HCT116 (cell line): ENCODE measurements around the gene PHF11. TPM values are rescaled to one million over a fixed set of nuclear protein-coding genes. Genes with fewer than 3 reads are reported as not detected.

Source experiments
- ATAC-seq: fragments of 200-7000 bp; cut with Tn5 transposase; 2 replicates; pipeline ENCODE4 v1.9.1; 2020; ENCODE audit warnings: mild to moderate bottlenecking, moderate library complexity
- BruUV-seq: library from RNA; stranded (reverse); fragments of 400-500 nt; replicated peaks from 2 replicates; lab custom pipeline; 2021; lab: Mats Ljungman, UMichigan
- CTCF ChIA-PET: fragments of 300-600 bp; sonication (Branson Sonifier 250); formaldehyde crosslinking; loops from one replicate; lab custom pipeline; 2021; ENCODE audit warnings: antibody characterized with exemption; lab: Charles Lee
- POLR2A ChIA-PET: fragments of 300-600, 350-600 bp; sonication (Branson Sonifier 250); formaldehyde crosslinking; loops from one replicate; lab custom pipeline; 2021; ENCODE audit warnings: antibody characterized with exemption; lab: Charles Lee
- RAD21 ChIA-PET, 2 experiments: fragments of 300-600 bp; sonication (Branson Sonifier 250); formaldehyde crosslinking; loops; one replicate each; lab custom pipeline; 2023; ENCODE audit warnings: low total read pairs in 2 of 2; ENCODE audit not compliant: uncharacterized antibody in 2 of 2, unreplicated experiment in 2 of 2, low non-redundant PET in 1 of 2; lab: Charles Lee
- DNase-seq: peaks from one replicate; pipeline ENCODE4 v3.0.0-alpha.2; 2010; ENCODE audit warnings: low read depth, low spot score
- H2AFZ ChIP-seq: fragments of 200-600 bp; shearing (Covaris generic), sonication (generic); 2 replicates; pipeline ENCODE4 v1.6.1; 2017; ENCODE audit warnings: low read depth, mixed run types, mixed read lengths, antibody characterized with exemption, low read length; ENCODE audit not compliant: poor library complexity, severe bottlenecking
- H3K27ac ChIP-seq: 2 replicates; pipeline ENCODE4 v1.5.1; 2012; ENCODE audit warnings: low read depth, low read length
- H3K27me3 ChIP-seq: fragments of 200-600 bp; sonication (generic); 2 replicates; pipeline ENCODE4 v1.6.1; 2016; ENCODE audit warnings: mixed run types, low read length, mixed read lengths; ENCODE audit not compliant: insufficient read depth
- H3K36me3 ChIP-seq, 2 experiments: fragments of 200-500 bp in 1 of 2; fragments of 200-600 bp in 1 of 2; sonication (Bioruptor generic) in 1 of 2; sonication (generic) in 1 of 2; 2 replicates each; pipeline versions ENCODE4 v1.5.1 to v1.6.1; 2014 to 2016; ENCODE audit warnings: low read length in 2 of 2, inconsistent platforms in 1 of 2, mixed read lengths in 1 of 2, mixed run types in 1 of 2; ENCODE audit not compliant: insufficient read depth in 2 of 2, control insufficient read depth in 1 of 2
- H3K4me1 ChIP-seq, 2 experiments: fragments of 200-600 bp in 1 of 2; sonication (generic) in 1 of 2; 2 replicates each; pipeline versions ENCODE4 v1.5.1 to v1.6.1; 2012 to 2017; ENCODE audit warnings: low read length in 2 of 2, inconsistent platforms in 1 of 2, mild to moderate bottlenecking in 1 of 2, mixed read lengths in 1 of 2, mixed run types in 1 of 2, moderate library complexity in 1 of 2; ENCODE audit not compliant: insufficient read depth in 2 of 2, control insufficient read depth in 1 of 2
- H3K4me2 ChIP-seq: fragments of 200-600 bp; sonication (generic); 2 replicates; pipeline ENCODE4 v1.6.1; 2017; ENCODE audit warnings: mixed run types, low read length, mixed read lengths
- H3K4me3 ChIP-seq, 2 experiments: fragments of 200-600 bp in 1 of 2; sonication (generic) in 1 of 2; replicated peaks in 1 of 2; 2 replicates each; pipeline ENCODE4 v1.5.1; 2011 to 2016; ENCODE audit warnings: low read length in 2 of 2, control low read depth in 1 of 2, low read depth in 1 of 2, mild to moderate bottlenecking in 1 of 2, mixed read lengths in 1 of 2, mixed run types in 1 of 2
- H3K79me2 ChIP-seq: fragments of 200-600 bp; sonication (generic); 2 replicates; pipeline ENCODE4 v1.6.1; 2017; ENCODE audit warnings: mild to moderate bottlenecking, mixed run types, low read length, moderate library complexity, mixed read lengths; ENCODE audit not compliant: insufficient read depth
- H3K9ac ChIP-seq: fragments of 200-600 bp; sonication (generic); 2 replicates; pipeline ENCODE4 v1.6.1; 2016; ENCODE audit warnings: low read length, mixed read lengths
- H3K9me2 ChIP-seq: fragments of 200-600 bp; sonication (generic), shearing (Covaris generic); 2 replicates; pipeline ENCODE4 v1.6.1; 2017; ENCODE audit warnings: mixed run types, mild to moderate bottlenecking, moderate library complexity; ENCODE audit not compliant: insufficient read depth
- H3K9me3 ChIP-seq, 2 experiments: fragments of 200-500 bp in 1 of 2; fragments of 200-600 bp in 1 of 2; sonication (Bioruptor generic) in 1 of 2; sonication (generic) in 1 of 2; 2 replicates each; pipeline ENCODE4 v1.6.1; 2014 to 2017; ENCODE audit warnings: low read length in 2 of 2, mixed read lengths in 2 of 2, inconsistent platforms in 1 of 2, low read depth in 1 of 2, mild to moderate bottlenecking in 1 of 2, mixed run types in 1 of 2, moderate library complexity in 1 of 2; ENCODE audit not compliant: control insufficient read depth in 1 of 2, insufficient read depth in 1 of 2
- H4K20me1 ChIP-seq: fragments of 200-600 bp; sonication (generic), shearing (Covaris generic); 2 replicates; pipeline ENCODE4 v1.6.1; 2017; ENCODE audit warnings: mixed run types, mild to moderate bottlenecking, moderate library complexity; ENCODE audit not compliant: insufficient read depth
- ATF3 ChIP-seq: IDR thresholded peaks from 2 replicates; pipeline ENCODE4 v1.6.1; 2012
- CBX3 ChIP-seq: IDR thresholded peaks from 2 replicates; pipeline ENCODE4 v1.6.1; 2012; ENCODE audit warnings: low read depth
- CEBPB ChIP-seq: IDR thresholded peaks from 2 replicates; pipeline ENCODE4 v1.6.1; 2012; ENCODE audit warnings: low read depth
- EGR1 ChIP-seq: IDR thresholded peaks from 2 replicates; pipeline ENCODE4 v1.6.1; 2012; ENCODE audit warnings: low read depth
- ELF1 ChIP-seq: IDR thresholded peaks from 2 replicates; pipeline ENCODE4 v1.6.1; 2012; ENCODE audit warnings: low read depth, borderline replicate concordance
- EZH2 ChIP-seq: fragments of 200-600 bp; sonication (generic); IDR thresholded peaks from 2 replicates; pipeline ENCODE4 v1.6.1; 2017; ENCODE audit warnings: antibody characterized with exemption, mixed run types
- EZH2phosphoT487 ChIP-seq: fragments of 200-600 bp; IDR thresholded peaks from 2 replicates; pipeline ENCODE4 v1.6.1; 2018; ENCODE audit warnings: antibody characterized with exemption, borderline replicate concordance
- FOSL1 ChIP-seq: IDR thresholded peaks from 2 replicates; pipeline ENCODE4 v1.6.1; 2012; ENCODE audit warnings: low read depth
- POLR2A ChIP-seq: IDR thresholded peaks from 2 replicates; pipeline ENCODE4 v1.7.0; 2011; ENCODE audit warnings: borderline replicate concordance; ENCODE audit not compliant: insufficient read depth, insufficient read length; ENCODE audit errors: extremely low read depth
- POLR2AphosphoS5 ChIP-seq: IDR thresholded peaks from 2 replicates; pipeline ENCODE4 v1.6.1; 2011; ENCODE audit warnings: mild to moderate bottlenecking, low read depth, low read length, moderate library complexity
- RAD21 ChIP-seq: IDR thresholded peaks from 2 replicates; pipeline ENCODE4 v1.6.1; 2012; ENCODE audit warnings: low read depth, mild to moderate bottlenecking
- SIN3A ChIP-seq: IDR thresholded peaks from 2 replicates; pipeline ENCODE4 v1.6.1; 2012; ENCODE audit warnings: low read depth
- SP1 ChIP-seq: IDR thresholded peaks from 2 replicates; pipeline ENCODE4 v1.6.1; 2012; ENCODE audit warnings: low read depth
- SRF ChIP-seq: IDR thresholded peaks from 2 replicates; pipeline ENCODE4 v1.6.1; 2012; ENCODE audit warnings: low read depth
- TCF7L2 ChIP-seq: IDR thresholded peaks from 2 replicates; pipeline ENCODE4 v1.7.0; 2011; ENCODE audit warnings: borderline replicate concordance, inconsistent platforms; ENCODE audit not compliant: insufficient read depth, insufficient read length; ENCODE audit errors: extremely low read depth
- ZBTB33 ChIP-seq: IDR thresholded peaks from 2 replicates; pipeline ENCODE4 v1.6.1; 2011; ENCODE audit warnings: mild to moderate bottlenecking, low read length, moderate library complexity; ENCODE audit not compliant: insufficient replicate concordance; ENCODE audit errors: extremely low read depth
- ZFX ChIP-seq: fragments of 450-650 bp; IDR thresholded peaks from 2 replicates; pipeline ENCODE4 v1.6.1; 2017
- ZNF274 ChIP-seq: fragments of 200-500 bp; sonication (Bioruptor generic); IDR thresholded peaks from 2 replicates; pipeline ENCODE4 v1.6.1; 2014; ENCODE audit warnings: mild to moderate bottlenecking, low read depth, low read length, inconsistent platforms
- intact Hi-C: fragments of 100-400 bp; cut with micrococcal nuclease; formaldehyde crosslinking; loops from 2 replicates; pipeline ENCODE4 v1.10.0; 2022
- total RNA-seq: library from RNA; stranded (reverse); gene quantifications from one replicate; pipeline ENCODE4 v1.2.1, GENCODE V29; 2021; ENCODE audit not compliant: unreplicated experiment
- TF ChIP-seq, protein P1 (sequence below): IDR thresholded peaks from 2 replicates; pipeline ENCODE4 v1.6.1; 2012; ENCODE audit warnings: low read depth
- TF ChIP-seq, protein P2 (sequence below): IDR thresholded peaks from 2 replicates; pipeline ENCODE4 v1.6.1; 2012

PHF11 gene
- total RNA-seq, 1 experiment from 2014 or later, result 12.1 TPM

DNA sequence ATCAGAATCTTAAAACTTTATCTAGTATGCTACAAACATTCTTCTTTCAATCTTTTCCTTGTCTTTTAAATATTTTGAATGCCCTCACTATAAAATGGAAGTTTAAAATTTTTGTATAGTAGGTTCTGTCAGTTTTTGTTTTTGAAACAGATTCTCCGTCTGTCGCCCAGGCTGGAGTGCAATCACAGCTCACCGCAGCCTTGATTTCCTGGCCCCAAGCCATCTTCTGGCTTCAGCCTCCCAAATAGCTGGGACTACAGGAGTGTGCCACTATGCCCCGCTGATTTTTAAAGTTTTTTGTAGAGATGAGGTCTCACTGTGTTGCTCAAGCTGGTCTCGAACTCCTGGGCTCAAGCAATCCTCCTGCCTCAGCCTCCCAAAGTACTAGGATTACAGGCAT is 20.7 kb downstream of the PHF11 start:
- 0 out of 4 replicates have a peak, but pooled peaks cover 0 to 2% of the 10 kb centered on the region in 2 experiments for H3K36me3 ChIP-seq
- H3K4me2 ChIP-seq, result no peak overlapping the region
- ChIA-PET POLR2A (no interaction called here), CTCF (no interaction called here), RAD21 (no interaction called here)
- H3K4me1 ChIP-seq, result no peaks in the 10 kb centered on the region
- no peaks in the 10 kb centered on the region for H3K9me3 ChIP-seq
- no TSS peak for BruUV-seq
- DNase-seq (no peak), ATAC-seq (no peak)
- intact Hi-C loops, result no loop called here
- no peaks in the 10 kb centered on the region for H3K27me3 ChIP-seq
- H3K27ac ChIP-seq, result no peak overlapping the region
- TF ChIP-seq ZNF274 (no peak), TCF7L2 (no peak), POLR2A (no peak), RAD21 (no peak), ZBTB33 (no peak), SP1 (no peak), SIN3A (no peak), ZFX (no peak), EGR1 (no peak), CEBPB (no peak), EZH2 (no peak), ELF1 (no peak), CBX3 (no peak), FOSL1 (no peak), SRF (no peak), POLR2AphosphoS5 (no peak), ATF3 (no peak), EZH2phosphoT487 (no peak)
- TF ChIP-seq, protein P1, sequence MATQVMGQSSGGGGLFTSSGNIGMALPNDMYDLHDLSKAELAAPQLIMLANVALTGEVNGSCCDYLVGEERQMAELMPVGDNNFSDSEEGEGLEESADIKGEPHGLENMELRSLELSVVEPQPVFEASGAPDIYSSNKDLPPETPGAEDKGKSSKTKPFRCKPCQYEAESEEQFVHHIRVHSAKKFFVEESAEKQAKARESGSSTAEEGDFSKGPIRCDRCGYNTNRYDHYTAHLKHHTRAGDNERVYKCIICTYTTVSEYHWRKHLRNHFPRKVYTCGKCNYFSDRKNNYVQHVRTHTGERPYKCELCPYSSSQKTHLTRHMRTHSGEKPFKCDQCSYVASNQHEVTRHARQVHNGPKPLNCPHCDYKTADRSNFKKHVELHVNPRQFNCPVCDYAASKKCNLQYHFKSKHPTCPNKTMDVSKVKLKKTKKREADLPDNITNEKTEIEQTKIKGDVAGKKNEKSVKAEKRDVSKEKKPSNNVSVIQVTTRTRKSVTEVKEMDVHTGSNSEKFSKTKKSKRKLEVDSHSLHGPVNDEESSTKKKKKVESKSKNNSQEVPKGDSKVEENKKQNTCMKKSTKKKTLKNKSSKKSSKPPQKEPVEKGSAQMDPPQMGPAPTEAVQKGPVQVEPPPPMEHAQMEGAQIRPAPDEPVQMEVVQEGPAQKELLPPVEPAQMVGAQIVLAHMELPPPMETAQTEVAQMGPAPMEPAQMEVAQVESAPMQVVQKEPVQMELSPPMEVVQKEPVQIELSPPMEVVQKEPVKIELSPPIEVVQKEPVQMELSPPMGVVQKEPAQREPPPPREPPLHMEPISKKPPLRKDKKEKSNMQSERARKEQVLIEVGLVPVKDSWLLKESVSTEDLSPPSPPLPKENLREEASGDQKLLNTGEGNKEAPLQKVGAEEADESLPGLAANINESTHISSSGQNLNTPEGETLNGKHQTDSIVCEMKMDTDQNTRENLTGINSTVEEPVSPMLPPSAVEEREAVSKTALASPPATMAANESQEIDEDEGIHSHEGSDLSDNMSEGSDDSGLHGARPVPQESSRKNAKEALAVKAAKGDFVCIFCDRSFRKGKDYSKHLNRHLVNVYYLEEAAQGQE, result no peak
- TF ChIP-seq, protein P2, sequence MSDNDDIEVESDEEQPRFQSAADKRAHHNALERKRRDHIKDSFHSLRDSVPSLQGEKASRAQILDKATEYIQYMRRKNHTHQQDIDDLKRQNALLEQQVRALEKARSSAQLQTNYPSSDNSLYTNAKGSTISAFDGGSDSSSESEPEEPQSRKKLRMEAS, result no peak
- H3K9me2 ChIP-seq, result no peaks in the 10 kb centered on the region
- no peak overlapping the region for H3K4me3 ChIP-seq
- H3K9ac ChIP-seq, result no peak overlapping the region
- H4K20me1 ChIP-seq, result no peaks in the 10 kb centered on the region
- H2AFZ ChIP-seq, result no peak overlapping the region
- H3K79me2 ChIP-seq, result no peaks in the 10 kb centered on the region
